GM13977 (cell line): ENCODE data around the gene GYS1.

Experiments used
- DNase-seq: peaks from one replicate; pipeline ENCODE4 v3.0.0; 2012; ENCODE audit warnings: low spot score
- in situ Hi-C: fragments of 300-500 bp; cut with MboI; formaldehyde crosslinking; loops from one replicate; pipeline ENCODE4 v1.12.0; 2022; ENCODE audit warnings: low sequenced_read_pairs, low pct_unique_long_range_greater_than_20kb, mixed read lengths, inconsistent platforms; ENCODE audit not compliant: unreplicated experiment
- TF ChIP-seq, protein P1 (sequence below): IDR thresholded peaks from 2 replicates; pipeline ENCODE4 v1.5.1; 2012; ENCODE audit warnings: mild to moderate bottlenecking, control low read depth; ENCODE audit not compliant: insufficient read depth; ENCODE audit errors: extremely low read depth, missing control alignments

The GYS1 gene

DNA sequence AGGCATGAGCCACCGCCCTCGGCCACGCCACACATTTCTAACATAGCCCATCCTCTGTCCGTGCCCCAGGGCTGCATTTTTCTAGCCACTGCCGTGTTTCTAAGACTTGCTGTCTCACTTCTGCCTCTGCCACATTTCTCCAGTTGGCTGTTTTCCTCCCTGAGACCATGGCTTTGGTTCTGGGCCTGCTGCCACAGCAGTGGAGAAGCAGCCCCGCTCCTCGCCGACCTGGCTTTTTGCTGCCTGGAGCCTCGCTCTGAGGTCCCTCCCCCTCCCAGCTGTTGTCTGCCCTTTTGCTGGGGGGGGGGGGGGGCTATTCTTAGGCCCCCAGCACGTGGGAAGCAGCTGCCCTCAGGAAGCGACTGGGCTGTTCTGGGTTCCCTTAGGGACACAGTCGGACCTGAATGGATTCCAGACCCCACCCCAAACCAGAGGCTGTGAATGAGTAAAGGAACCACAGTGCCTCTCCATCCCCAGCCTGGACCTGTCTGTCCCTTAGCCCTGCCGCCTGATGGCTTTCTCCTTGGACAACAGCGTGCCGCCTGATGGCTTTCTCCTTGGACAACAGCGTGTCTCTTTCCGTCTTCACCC, 3.3 kb downstream of the GYS1 start:
- in situ Hi-C loops, result no loop called here
- TF ChIP-seq, protein P1, sequence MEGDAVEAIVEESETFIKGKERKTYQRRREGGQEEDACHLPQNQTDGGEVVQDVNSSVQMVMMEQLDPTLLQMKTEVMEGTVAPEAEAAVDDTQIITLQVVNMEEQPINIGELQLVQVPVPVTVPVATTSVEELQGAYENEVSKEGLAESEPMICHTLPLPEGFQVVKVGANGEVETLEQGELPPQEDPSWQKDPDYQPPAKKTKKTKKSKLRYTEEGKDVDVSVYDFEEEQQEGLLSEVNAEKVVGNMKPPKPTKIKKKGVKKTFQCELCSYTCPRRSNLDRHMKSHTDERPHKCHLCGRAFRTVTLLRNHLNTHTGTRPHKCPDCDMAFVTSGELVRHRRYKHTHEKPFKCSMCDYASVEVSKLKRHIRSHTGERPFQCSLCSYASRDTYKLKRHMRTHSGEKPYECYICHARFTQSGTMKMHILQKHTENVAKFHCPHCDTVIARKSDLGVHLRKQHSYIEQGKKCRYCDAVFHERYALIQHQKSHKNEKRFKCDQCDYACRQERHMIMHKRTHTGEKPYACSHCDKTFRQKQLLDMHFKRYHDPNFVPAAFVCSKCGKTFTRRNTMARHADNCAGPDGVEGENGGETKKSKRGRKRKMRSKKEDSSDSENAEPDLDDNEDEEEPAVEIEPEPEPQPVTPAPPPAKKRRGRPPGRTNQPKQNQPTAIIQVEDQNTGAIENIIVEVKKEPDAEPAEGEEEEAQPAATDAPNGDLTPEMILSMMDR, result no peak
- DNase-seq, result no peak

DNA sequence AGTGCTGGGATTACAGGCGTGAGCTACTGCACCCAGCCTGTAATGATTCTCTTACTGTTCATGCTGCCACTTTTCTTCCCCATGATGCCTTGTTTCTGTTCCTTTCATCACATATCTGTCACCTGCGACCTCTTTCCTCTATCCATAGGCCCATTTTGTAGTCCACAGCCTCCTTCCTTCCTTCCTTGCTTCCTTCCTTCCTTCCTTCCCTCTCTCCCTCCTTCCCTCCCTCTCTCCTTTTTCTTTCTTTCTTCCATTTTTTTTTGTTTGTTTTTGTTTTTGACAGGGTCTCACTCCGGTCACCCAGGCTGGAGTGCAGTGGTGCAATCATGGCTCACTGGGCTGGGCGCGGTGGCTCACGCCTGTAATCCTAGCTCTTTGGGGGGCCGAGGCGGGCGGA, 4.2 kb downstream of the GYS1 start:
- TF ChIP-seq, protein P1, result no peak
- in situ Hi-C loops, result no loop called here
- no peak for DNase-seq

DNA sequence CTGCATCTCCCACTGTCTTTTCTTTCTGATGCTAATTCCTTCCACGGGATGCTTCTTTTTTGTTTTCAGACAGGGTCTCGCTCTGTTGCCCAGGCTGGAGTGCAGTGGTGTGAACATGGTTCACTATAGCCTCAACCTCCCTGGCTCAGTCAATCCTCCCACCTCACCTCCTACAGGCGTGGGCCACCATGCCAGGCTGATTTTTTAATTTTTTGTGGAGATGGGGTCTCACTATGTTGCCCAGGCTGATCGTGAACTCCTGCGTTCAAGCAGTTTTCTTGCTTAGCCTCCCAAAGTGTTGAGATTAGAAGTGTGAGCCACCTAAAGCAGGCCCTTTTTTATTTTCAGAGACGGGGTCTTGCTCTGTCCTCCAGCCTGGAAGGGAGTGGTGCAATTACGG, 4.8 kb downstream of the GYS1 start:
- TF ChIP-seq, protein P1, result no peak
- in situ Hi-C loops, result no loop called here
- DNase-seq, result no peak

DNA sequence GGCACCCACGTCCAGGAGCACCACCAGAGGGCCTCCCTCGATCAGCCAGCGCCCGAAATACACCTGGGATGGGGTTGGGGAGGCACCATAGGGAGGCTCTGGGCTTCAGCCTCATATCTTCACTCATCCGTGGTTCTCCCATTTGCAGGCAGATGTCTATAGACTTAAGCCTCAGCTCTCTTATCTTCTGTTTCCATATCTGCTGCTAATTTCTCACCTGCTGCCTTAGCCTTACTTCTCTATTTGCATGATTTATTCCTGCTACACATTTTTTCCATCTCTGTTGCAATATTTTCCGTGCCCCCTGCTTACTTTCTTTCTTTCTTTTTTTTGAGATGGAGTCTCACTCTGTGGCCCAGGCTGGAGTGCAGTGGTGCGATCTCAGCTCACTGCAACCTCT, 5.8 kb downstream of the GYS1 start:
- in situ Hi-C loops, result no loop called here
- no peak for DNase-seq
- TF ChIP-seq, protein P1, result no peak

DNA sequence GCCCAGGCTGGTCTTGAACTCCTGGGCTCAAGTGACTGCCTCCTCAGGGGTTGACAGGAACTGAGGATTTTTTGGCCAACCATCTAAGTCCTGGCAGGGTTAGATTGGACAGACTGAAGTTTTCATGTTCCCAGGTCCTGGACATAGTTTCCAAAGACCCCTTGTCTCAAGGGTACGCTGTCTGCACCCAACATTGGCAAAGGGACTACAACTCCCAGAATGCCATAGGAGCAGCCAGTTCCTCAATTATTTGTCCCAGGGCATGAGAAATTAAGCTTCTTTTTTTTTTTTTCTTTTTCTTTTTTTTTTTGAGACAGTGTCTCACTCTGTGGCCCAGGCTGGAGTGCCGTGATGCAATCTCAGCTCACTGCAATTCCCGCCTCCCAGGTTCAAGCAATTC, 6.9 kb downstream of the GYS1 start:
- TF ChIP-seq, protein P1, result no peak
- DNase-seq, result no peak
- in situ Hi-C loops, result no loop called here

DNA sequence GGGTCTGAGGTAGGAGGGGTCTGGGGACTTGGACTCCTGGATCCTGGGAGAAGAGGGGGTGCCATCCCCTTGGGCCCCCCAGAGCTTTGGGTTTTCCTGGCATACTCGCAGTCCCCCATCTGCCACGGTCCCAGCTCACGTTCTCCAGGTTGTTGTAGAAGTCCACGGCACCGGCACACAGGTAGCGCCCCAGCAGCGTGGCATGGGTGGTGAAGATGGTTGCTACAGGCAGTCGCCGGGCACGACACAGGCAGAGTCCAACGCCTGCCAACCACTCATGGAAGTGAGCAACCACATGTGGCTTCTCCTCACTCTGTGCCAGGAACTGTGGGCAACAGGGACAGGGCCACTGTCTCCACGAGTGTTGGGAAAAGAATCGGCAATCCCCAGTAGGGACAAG, 7.4 kb downstream of the GYS1 start:
- in situ Hi-C loops, result no loop called here
- TF ChIP-seq, protein P1, result no peak
- DNase-seq, result no peak

DNA sequence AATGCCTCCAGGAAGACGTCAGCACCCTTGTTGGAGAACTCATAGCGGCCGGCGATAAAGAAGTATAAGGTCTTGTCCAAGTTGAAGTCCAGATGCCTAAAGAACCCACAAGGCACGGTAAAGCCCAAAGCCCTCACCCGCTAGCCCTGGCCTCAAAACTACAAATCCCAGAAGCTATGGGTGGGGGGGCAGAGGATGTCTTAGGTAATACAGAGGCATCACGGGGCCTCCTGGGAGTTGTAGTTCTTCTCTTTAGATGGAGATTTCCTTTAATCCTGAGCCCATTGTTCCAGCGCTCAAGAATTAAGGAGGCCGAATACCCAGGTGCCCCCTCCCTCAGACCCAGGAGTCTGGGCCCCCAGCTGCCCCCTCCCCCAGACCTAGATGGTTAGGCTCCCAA, 10.8 kb downstream of the GYS1 start:
- TF ChIP-seq, protein P1, result no peak
- no peak for DNase-seq
- in situ Hi-C loops, result no loop called here
